GM21390 (cell line): ENCODE measurements around the gene SNN.
A peak's percentile ranks its signal among the peaks of the same experiment; 100 is the strongest.

ENCODE experiments used
- ATAC-seq: cut with Tn5 transposase; IDR thresholded peaks from one replicate; pipeline ENCODE4 v1.9.1; 2021; ENCODE audit not compliant: unreplicated experiment

The SNN gene

DNA sequence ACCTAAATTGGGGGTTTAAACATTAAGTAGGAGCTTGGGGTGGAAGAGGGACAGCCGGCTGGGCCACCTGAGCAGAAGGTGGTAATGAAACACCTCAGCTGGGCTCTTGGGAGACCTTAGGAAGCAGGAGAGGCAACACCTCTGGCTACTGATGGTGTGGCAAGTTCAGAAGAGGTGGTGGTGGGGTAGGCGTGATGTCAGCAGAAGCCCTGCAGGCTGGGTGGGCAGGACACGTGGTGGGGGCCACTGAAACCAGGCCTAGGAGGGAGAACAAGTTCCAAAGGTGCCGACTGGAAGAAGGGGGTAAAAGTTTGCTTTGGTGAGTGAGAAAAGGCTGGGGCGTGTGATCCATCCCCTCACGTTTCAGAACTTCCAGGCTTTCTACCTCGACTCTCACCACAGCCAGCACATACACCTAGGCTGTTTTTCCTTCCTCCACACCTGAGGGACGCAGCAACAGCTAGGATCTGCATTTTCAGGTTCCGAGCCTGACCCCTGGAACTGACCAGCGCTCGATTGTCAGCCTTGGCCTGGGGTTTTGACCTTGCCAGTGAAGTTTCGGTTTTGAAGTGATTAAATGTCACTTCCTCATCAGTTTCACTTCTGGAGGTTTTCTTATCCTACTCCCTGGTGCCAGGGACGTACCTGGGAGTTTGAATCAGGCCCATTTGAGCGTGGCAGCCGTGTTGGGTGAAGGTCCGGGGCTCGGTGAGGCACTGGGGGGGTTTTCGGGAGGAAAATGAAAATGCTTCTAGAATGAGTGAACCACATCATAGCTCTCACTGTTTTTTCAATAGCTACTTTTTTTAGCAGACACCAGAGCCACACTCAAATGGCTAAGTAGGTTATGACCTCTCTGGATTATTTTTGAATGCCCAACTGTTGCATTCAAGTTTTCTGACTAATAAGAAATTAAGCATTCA, 10.0 kb downstream of the SNN start:
- ATAC-seq = no peak

- ATAC-seq = no peak
Observed at GRCh38 chr16:11679250-11679649, 11.0 kb downstream of the SNN start.

GRCh38 chr16:11679941-11680911, 12.0 kb downstream of the SNN start:
- no peak for ATAC-seq

DNA sequence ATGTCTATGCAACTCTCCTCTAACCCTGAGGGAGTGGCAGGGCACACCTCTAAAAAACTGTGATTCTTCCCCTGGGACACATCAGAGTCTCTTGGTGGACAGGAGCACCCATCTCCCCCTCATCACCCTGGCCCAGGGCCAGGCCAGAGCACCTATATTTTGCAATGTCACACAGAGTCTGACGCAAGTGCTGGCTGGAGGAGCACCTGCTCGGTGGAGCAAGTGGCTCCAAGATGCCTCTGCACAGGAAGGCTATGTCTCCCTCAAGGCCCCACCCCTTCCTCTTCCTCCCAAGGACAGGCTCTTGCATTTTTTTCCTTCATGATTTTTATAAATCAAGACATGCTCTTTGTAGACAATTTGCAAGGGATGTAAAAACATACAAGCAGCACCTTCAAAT, 13.3 kb downstream of the SNN start:
- ATAC-seq = peak; percentile 19

DNA sequence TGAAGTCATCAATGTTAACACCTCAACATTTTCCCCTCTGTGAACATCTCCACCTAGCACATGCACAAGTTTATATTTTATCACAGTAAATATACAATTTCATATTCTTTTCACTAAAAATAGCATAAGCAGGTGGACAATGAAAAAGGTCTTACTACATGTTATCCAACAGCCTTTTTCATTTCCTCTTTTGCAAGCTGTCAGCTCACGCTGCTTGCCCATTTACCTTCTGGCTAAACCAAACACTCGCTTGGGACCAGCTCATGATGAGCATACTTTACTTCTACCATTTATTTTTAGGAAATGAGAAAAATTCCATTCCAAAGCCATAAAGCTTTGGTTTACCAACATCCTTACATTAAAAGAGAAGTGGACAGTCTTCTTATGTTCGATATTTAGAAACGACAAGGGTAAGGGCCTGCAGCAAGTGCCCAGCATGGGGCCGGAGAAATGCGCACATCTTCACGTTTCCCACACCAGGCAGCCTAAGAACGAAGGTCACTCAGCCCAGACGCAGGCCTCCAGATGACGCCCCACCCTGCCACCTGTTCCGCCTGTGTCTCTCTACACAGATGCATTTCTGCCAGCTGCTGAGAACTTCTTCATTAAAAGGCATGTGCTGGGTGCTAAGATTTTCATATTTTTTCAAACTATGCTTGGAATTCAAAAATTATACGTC, 13.9 kb downstream of the SNN start:
- peak; percentile 43 for ATAC-seq

- peak; percentile 19 for ATAC-seq
Observed at GRCh38 chr16:11682655-11683096, 14.4 kb downstream of the SNN start.

DNA sequence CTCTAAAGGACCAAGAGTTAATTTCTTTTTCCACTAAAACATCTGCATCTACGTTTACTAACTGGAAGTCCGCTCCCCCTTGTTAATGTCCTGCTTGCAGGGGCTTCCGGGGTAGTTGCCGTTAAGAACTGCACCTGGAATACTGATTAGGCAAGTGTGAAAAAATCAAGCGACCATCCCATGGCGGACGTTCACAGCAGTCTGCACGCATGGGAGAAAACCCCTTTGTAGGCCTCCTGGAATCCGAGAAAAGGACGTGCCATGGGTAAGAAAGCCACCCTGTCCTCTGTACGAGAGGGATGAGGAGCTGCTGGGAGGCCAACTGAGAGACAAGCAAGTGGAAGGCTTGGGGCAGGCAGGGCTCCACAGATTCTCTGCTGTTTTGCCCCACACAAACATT, 14.9 kb downstream of the SNN start:
- ATAC-seq = no peak

DNA sequence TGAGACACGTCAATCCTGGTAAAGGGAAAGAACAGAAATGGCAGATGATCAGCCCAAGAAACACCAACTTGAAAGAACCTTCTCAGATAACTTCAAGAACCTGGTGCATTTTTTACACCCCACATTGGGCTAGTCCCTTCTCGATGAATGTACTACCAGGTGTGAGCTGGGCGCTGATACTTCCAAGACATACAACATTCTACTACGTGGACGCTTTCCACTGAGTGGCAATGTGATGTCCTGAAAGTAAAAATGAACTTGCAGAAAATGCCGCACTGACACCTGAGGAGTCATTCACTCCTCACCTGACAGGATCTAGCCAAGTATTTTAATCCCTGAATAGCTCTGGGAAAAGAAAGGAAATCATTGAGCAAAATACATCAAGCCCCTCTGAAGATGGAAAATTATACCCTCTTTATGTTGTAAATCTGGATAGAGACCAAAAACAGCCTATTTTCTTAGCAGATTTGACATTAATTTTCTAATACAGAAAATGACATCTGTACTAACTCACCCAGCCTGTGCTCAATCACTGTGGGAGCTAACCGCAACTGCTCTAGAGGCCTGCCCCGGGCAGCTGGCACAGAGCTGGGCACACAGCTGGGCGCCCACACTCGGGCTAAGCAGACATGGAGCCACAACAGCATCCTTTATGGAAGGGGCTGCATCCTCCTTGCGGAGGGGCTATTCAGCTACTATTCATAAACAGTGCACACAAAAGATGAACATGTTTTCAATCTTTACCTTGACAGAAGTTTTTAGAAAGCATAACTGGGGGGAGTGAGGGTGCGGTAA, 16.2 kb downstream of the SNN start:
- no peak for ATAC-seq

- no peak for ATAC-seq
Observed at GRCh38 chr16:11685844-11686618, 17.8 kb downstream of the SNN start.

- ATAC-seq = no peak
Observed at GRCh38 chr16:11686713-11687380, 18.6 kb downstream of the SNN start.

- no peak for ATAC-seq
Observed at GRCh38 chr16:11687601-11688519, 19.6 kb downstream of the SNN start.

DNA sequence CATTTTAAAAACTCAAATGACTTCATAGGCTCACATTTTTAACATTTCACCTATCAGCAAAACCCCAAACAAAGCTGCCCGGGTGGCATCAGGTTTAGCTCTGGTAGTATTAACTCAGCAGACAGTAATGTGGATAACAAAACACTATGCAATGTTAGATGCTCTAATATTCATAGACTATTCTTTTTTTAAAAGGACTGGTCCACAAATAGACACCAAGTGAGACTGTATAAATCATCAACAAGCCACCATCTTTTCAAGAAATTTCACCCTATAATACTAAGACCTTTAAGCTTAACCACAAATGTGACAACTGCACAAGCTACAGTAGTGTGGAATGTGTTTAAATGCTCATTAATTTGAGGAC, 20.2 kb downstream of the SNN start:
- ATAC-seq = no peak

DNA sequence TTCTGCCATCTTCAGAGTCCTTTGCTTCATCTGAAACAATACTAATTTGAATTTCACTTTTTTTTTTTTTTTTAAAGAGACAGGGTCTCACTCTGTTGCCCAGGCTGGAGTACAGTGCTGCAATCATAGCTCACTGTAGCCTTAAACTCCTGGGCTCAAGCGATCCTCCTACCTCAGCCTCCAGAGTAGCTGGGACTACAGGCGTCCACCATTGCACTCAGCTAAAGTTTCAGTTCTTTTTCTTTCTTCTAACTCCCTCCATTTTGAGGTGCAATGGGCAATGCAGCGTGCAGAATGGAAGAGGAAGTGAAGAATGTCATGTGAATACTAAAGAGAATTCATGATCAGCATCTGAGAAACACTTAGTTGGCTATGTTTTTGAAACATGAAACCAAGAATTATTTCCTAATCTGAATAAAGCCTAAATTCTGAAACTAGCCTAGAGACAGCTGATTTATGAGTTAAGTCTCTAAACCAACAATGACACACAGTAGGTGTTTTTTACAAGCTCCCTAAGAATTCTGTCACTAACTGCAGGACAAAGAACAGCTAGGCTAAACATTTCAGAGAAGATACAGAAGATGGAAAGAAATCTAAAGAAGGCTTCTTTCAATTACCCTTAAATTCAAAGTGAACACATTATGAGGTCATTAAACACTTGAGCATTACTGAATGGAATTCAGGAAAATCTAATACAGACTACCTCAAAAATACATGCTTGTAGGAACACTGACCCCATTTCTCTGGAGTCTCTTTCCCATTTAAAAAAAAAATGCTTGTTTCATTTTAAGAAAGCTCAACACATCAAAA, 21.0 kb downstream of the SNN start:
- ATAC-seq = peak; percentile 78

DNA sequence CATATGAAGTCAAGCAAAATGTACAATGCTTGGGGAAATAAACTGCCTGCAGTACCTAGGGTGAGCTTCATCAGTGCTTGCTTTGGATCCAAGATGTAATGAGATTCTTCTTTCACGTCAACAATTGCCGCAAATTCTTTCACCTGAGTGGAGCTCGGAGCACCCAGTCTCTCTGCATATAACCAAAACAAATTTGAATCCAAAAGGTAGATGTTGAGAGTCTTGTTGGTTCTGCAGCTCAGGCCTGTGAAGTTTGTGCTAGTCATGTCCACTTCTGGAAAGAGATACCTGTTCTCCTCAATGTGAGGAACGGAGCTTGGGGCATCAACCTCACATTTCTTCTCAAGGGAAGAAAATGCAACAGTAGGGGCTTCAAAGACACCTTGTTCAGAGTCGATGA, 23.0 kb downstream of the SNN start:
- ATAC-seq = no peak

DNA sequence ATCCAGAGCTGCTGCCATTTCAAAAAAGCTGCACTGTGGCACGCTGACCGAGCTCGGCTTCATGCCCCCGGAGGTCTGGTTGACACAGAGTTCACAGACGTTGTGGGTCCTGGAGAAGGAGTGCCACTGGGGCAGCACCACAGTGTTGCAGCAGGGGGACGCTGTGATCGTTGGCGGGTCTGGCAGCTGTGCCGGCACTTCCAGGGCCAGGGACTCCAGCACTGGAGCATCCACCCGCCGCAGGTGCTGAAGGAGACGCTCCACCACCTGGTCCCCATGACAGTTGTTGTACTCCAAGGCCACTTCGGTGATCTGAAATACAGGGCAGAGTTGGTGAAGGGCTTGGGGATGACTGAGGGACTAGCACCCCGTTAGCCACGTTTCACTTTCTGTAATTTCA, 23.5 kb downstream of the SNN start:
- no peak for ATAC-seq

DNA sequence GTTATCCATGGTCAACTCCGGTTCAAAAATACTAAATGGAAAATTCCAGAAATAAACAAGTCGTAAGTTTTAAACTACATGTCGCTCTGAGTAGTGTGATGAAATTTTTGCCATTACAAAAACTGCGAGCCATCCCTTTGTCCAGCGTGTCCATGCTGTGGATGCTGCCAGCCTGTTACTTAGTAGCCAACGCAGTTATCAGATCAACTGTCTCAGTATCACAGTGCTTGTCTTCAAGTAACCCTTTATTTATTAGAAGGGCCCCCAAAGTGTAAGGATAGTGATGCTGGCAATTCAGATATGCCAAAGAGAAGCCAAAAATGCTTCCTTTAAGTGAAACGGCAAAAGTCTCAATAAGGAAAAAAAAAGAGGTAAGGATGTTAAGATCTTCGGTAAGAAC, 23.9 kb downstream of the SNN start:
- ATAC-seq = no peak

- ATAC-seq = no peak
Observed at GRCh38 chr16:11692651-11693050, 24.4 kb downstream of the SNN start.
